Endothelial cell (in vitro differentiated cells): ENCODE measurements around the gene C8A. TPM values are rescaled to one million over a fixed set of nuclear protein-coding genes. Genes with fewer than 3 reads are reported as not detected.

Experiments
- DNase-seq: peaks from one replicate; pipeline ENCODE4 v3.0.0; 2021; ENCODE audit warnings: low spot score
- H3K27ac Mint-ChIP-seq: one replicate; pipeline ENCODE4 v1.8.0; 2021; ENCODE audit warnings: mixed read lengths, inconsistent platforms; ENCODE audit not compliant: unreplicated experiment
- H3K27me3 Mint-ChIP-seq: one replicate; pipeline ENCODE4 v1.8.0; 2021; ENCODE audit warnings: mild to moderate bottlenecking, moderate library complexity, mixed read lengths, inconsistent platforms; ENCODE audit not compliant: unreplicated experiment
- H3K36me3 Mint-ChIP-seq: one replicate; pipeline ENCODE4 v1.8.0; 2021; ENCODE audit warnings: mild to moderate bottlenecking, low read depth, mixed read lengths, inconsistent platforms; ENCODE audit not compliant: unreplicated experiment
- H3K4me1 Mint-ChIP-seq: one replicate; pipeline ENCODE4 v1.8.0; 2021; ENCODE audit warnings: mild to moderate bottlenecking, mixed read lengths, inconsistent platforms; ENCODE audit not compliant: unreplicated experiment
- H3K4me3 Mint-ChIP-seq: one replicate; pipeline ENCODE4 v1.8.0; 2021; ENCODE audit warnings: mild to moderate bottlenecking, mixed read lengths, inconsistent platforms; ENCODE audit not compliant: unreplicated experiment
- H3K9me3 Mint-ChIP-seq: one replicate; pipeline ENCODE4 v1.8.0; 2021; ENCODE audit warnings: mixed read lengths, inconsistent platforms; ENCODE audit not compliant: unreplicated experiment
- total RNA-seq: library from RNA; stranded (reverse); fragmentation: NEBNext Ultra II Directional; extraction: Animal tissue kit (Norgen Biotek cat#: 25700); gene quantifications from one replicate; pipeline ENCODE4 v1.2.1, GENCODE V29; 2021; ENCODE audit not compliant: unreplicated experiment
- TF ChIP-seq, protein P1 (sequence below): fragments of 200-600 bp; sonication (generic); IDR thresholded peaks from one replicate; pipeline ENCODE4 v1.5.0; 2021; ENCODE audit warnings: antibody characterized with exemption; ENCODE audit not compliant: unreplicated experiment

Gene C8A
- total RNA-seq, 1 donor from 2014 or later, result not detected

DNA sequence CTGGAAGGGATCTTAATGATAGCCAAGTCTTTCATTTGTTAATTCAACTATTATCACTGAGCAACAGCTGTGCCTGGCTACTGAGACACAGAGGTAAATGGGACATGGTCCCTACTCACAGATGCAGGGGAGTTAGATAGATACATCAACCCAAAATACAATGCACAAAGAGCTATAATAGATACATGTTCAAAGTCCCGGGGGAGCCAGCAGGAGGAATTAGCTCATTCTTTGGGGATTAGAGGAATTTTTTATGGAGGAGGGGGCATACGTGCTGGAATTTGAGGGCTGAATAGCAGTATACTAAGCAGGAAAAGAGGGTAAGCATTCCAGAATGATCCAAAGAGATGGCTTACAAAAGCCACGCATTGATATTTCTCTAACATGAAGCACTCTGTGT is 76.6 kb downstream of the C8A start:
- peaks cover 2% of the 10 kb centered on the region for H3K27me3 Mint-ChIP-seq
- no peaks in the 10 kb centered on the region for H3K4me1 Mint-ChIP-seq
- H3K4me3 Mint-ChIP-seq, result no peak overlapping the region
- DNase-seq, result no peak
- TF ChIP-seq, protein P1, sequence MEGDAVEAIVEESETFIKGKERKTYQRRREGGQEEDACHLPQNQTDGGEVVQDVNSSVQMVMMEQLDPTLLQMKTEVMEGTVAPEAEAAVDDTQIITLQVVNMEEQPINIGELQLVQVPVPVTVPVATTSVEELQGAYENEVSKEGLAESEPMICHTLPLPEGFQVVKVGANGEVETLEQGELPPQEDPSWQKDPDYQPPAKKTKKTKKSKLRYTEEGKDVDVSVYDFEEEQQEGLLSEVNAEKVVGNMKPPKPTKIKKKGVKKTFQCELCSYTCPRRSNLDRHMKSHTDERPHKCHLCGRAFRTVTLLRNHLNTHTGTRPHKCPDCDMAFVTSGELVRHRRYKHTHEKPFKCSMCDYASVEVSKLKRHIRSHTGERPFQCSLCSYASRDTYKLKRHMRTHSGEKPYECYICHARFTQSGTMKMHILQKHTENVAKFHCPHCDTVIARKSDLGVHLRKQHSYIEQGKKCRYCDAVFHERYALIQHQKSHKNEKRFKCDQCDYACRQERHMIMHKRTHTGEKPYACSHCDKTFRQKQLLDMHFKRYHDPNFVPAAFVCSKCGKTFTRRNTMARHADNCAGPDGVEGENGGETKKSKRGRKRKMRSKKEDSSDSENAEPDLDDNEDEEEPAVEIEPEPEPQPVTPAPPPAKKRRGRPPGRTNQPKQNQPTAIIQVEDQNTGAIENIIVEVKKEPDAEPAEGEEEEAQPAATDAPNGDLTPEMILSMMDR, result no peak
- no peaks in the 10 kb centered on the region for H3K9me3 Mint-ChIP-seq
- no peaks in the 10 kb centered on the region for H3K36me3 Mint-ChIP-seq
- no peak overlapping the region for H3K27ac Mint-ChIP-seq

DNA sequence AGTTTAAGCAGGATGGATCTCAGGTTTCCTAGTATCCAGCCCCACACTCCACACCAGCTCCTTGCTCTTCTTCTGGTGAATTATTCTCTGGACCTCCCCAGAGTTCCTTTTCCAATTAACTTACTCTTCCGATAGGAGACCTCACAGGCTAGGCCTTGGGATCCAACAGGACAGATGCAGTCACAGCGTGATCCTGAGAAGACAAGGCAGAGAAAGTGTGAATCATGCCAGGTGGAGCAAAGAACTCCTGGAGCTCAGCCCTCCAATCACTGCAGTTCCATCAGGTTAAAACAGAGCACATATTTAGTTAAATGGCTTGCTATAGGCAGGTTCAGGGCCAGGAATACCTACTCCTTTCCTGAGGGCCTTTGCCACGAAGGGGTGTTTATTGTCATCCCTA is 77.1 kb downstream of the C8A start:
- DNase-seq, result no peak
- Mint-ChIP-seq H3K27ac (no peak overlapping the region), H3K4me3 (no peak overlapping the region), H3K9me3 (no peaks in the 10 kb centered on the region), H3K27me3 (peaks cover 2% of the 10 kb centered on the region), H3K36me3 (no peaks in the 10 kb centered on the region), H3K4me1 (no peaks in the 10 kb centered on the region)
- TF ChIP-seq, protein P1, result no peak

DNA sequence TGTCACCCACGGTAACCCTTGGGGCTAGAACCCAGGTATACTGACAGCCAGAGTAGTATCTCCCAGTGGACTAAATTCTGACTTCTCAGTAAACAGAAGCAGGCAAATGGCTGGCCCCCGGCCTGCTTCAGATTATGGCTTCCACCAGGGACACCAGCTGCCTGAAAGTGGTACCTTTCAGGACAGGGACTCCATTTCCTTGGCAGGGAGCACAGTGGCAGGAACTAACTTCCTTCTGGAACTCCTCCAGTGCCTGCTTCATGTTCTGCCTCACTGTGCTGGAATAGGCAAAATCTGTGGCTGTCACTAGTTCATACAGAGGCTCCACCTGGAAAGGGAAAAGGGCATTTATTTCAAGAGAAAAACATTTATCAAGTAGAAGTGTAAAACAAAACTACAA is 78.6 kb downstream of the C8A start:
- H3K27ac Mint-ChIP-seq, result no peak overlapping the region
- H3K36me3 Mint-ChIP-seq, result no peaks in the 10 kb centered on the region
- no peaks in the 10 kb centered on the region for H3K4me1 Mint-ChIP-seq
- TF ChIP-seq, protein P1, result no peak
- H3K27me3 Mint-ChIP-seq, result peaks cover 2% of the 10 kb centered on the region
- no peaks in the 10 kb centered on the region for H3K9me3 Mint-ChIP-seq
- no peak overlapping the region for H3K4me3 Mint-ChIP-seq
- no peak for DNase-seq

DNA sequence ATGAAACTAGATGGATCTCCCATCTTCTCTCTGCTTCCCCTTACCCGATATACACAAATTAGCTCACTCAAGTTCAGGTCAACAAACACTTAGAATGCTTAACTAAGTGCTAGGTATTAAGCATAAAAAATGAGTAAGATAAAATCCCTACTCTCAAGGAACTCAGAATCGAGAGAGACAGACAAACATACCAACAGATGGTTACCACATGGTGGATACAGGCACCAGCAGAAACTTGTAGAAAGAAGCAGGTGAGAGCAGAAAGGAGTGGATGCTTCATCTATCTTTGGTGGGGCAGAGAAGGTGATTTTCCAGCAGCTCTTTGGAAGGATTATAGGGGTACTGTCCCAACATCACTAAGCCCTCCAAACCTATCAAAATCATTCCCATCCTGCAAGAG is 79.0 kb downstream of the C8A start:
- no peak overlapping the region for H3K4me3 Mint-ChIP-seq
- no peaks in the 10 kb centered on the region for H3K36me3 Mint-ChIP-seq
- TF ChIP-seq, protein P1, result no peak
- H3K4me1 Mint-ChIP-seq, result no peaks in the 10 kb centered on the region
- H3K27ac Mint-ChIP-seq, result no peak overlapping the region
- DNase-seq, result no peak
- no peaks in the 10 kb centered on the region for H3K9me3 Mint-ChIP-seq
- no peaks in the 10 kb centered on the region for H3K27me3 Mint-ChIP-seq

DNA sequence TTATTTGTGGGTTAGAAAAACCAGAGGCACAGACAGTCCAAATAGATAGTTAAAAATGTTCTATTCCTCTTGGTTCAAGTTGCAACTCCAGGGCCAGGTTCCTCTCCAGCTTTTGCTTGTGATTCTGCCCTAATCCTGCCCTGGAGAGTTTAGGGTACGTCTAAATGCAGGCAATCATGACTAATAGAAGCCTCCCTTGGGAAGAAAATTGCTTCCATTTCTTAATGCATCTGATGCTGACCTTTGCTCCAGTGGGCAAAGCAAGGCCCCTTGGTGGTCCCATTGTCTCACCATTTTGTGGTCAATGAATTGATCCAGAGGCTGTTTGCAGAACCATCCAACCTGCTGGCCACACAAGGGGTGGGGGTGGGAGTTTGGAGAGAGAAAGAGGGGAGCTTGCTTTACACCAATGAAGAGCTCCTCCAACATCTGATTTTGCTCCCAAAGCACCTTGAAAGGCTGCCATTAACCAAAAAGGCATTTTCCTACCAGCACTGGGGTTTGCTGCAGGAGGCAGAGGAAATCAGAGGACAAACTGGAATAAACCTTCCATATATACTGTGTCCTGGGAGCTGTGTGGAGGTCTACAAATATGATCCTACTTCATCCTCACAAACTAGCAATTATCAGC is 79.9 kb downstream of the C8A start:
- H3K9me3 Mint-ChIP-seq, result no peaks in the 10 kb centered on the region
- H3K27me3 Mint-ChIP-seq, result no peaks in the 10 kb centered on the region
- no peaks in the 10 kb centered on the region for H3K36me3 Mint-ChIP-seq
- no peak overlapping the region for H3K4me3 Mint-ChIP-seq
- no peak overlapping the region for H3K27ac Mint-ChIP-seq
- TF ChIP-seq, protein P1, result no peak
- H3K4me1 Mint-ChIP-seq, result no peaks in the 10 kb centered on the region
- no peak for DNase-seq
